B cell (primary cell): ENCODE data around the gene NPVF.

ENCODE experiments used
- EZH2 ChIP-seq: IDR thresholded peaks from 2 replicates; pipeline ENCODE4 v1.6.1; 2012; ENCODE audit warnings: borderline replicate concordance, low read depth, mild to moderate bottlenecking, moderate library complexity, low read length; ENCODE audit not compliant: insufficient read depth, poor library complexity, severe bottlenecking
- TF ChIP-seq, protein P1 (sequence below): fragments of 200-600 bp; IDR thresholded peaks from one replicate; pipeline ENCODE4 v1.8.0; 2022; ENCODE audit warnings: antibody characterized with exemption, mild to moderate bottlenecking

DNA sequence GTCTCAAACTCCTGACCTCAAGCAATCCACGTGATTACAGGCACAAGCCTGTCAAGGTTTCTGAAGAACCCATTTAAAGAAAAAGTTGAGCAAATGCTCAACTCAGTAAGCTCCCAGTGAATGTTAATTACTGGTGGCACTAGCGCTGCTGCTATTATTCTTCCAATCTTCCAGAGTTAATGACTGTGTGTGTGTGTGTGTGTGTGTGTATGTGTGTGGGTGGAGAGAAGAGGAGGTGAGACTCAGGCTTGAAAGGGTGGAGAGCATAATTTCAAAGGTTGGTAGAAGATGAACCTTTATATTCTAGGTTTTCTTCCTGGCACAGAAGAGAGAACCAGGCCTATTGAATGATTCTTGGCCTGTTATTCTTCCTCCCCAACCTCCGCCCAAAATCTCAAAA is 11.6 kb upstream of the NPVF start:
- TF ChIP-seq, protein P1, sequence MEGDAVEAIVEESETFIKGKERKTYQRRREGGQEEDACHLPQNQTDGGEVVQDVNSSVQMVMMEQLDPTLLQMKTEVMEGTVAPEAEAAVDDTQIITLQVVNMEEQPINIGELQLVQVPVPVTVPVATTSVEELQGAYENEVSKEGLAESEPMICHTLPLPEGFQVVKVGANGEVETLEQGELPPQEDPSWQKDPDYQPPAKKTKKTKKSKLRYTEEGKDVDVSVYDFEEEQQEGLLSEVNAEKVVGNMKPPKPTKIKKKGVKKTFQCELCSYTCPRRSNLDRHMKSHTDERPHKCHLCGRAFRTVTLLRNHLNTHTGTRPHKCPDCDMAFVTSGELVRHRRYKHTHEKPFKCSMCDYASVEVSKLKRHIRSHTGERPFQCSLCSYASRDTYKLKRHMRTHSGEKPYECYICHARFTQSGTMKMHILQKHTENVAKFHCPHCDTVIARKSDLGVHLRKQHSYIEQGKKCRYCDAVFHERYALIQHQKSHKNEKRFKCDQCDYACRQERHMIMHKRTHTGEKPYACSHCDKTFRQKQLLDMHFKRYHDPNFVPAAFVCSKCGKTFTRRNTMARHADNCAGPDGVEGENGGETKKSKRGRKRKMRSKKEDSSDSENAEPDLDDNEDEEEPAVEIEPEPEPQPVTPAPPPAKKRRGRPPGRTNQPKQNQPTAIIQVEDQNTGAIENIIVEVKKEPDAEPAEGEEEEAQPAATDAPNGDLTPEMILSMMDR: no peak
- no peak for TF ChIP-seq EZH2
